Measurements from ENCODE around the gene ARL17B.
"Not testable (repeated sequence)": the region's sequence is repeated elsewhere in the genome, so short reads cannot be mapped to it uniquely, and the experiment has no call there.

Gene ARL17B

DNA sequence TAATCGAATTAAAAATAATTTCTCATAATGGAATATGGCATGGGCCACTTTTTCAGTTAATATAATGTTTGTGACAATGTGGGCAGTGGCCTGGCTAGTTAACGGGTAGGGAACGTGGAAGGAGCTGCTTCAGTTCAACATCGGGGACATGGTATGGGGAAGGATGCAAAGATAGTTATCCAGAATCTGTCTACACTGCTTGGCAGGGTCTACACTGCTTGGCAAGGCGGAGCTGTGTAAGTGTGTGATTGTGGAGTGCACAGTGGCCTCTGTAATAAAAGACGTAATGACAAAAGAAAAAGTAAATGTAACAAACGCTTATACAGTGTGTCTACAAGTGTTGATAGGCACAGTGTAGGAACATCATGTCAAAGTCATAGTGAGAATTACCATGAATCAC, 74.0 kb downstream of the ARL17B start:
- DNase-seq, result not testable (repeated sequence)

DNA sequence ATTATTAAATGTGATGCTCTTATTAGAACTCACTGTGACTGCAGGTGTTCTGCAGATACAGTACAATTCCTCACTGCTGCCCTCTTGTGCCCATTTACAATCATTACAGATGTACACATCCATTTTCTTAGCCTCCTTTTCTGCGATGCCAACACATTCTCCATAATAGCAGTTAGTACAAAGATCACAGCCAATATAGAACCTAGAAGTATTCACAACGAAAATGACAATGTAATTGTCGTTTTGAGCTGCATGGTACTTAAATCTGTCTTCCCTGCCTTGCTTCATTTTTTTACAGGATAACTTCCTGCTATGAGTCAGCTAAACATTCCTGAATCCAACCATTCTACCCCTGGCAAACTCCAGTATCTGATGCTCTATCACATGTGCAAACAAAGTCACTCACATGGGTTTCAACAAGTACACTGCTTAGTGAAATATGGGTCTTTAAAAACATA, 74.8 kb downstream of the ARL17B start:
- peak; percentile 41 for DNase-seq

DNA sequence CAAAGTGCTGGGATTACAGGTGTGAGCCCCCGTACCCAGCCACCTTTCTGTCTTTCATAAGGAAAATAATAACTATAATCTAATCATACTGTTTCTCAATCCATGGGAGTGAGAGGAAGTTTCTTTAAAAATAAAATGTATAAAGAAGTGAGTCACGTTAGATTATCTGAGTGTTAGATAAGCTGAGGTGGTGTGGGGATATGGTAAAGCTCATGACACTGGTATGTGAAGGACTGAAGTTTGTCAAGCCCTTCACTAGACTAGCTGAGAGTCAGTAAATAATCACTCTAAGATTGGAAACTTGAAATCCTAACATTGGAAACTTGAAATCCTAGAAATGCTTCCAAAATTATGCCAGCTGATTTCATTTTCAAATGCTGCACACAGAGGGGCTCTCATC, 76.1 kb downstream of the ARL17B start:
- not testable (repeated sequence) for DNase-seq

DNA sequence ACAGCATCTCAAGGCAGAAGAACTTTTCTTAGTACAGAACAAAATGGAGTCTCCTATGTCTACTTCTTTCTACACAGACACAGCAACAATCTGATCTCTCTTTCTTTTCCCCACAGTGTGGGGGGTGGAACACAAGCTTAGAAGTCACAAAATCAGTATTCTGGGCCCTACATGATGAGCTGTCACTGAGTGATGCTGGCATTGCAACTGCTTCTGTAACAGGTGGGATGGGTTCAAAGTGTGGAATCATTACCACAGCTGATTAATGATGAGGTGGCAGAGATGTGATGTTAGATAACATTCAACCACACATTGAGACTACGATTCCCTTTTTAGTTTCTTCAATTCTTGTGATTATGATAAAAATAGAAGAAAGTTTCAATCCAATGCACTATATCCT, 77.1 kb downstream of the ARL17B start:
- DNase-seq, result peak; percentile 64

DNA sequence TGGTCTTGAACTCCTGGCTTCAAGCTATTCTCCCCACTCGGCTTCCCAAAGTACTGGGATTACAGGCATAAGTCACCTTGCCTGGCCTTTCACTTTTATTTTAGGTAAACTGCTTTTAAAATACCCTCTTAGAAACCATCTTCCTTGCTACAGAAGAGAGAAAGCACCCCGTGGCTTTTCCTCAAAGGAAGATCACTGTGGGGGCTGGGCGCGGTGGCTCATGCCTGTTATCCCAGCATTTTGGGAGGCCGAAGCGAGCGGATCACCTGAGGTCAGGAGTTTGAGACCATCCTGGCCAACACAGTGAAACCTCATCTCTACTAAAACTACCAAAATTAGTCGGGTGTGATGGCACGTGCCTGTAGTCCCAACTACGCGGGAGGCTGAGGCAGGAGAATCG, 78.9 kb downstream of the ARL17B start:
- not testable (repeated sequence) for DNase-seq

DNA sequence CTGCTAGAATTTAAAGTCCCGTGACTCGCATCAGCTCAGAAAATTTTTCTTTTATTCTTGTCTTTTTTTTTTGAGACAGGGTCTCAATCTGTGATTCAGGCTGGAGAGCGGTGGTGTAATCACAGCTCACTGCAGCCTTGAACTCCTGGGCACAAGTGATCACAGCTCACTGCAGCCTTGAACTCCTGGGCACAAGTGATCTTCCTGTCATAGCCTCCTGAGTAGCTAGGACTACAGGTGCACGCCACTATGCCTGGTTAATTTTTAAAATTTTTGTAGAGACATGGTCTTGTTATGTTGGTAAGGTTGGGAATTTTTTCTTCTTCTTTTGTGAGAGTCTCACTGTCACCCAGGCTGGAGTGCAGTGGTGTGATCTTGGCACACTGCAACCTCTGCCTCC, 80.2 kb downstream of the ARL17B start:
- DNase-seq, result not testable (repeated sequence)

DNA sequence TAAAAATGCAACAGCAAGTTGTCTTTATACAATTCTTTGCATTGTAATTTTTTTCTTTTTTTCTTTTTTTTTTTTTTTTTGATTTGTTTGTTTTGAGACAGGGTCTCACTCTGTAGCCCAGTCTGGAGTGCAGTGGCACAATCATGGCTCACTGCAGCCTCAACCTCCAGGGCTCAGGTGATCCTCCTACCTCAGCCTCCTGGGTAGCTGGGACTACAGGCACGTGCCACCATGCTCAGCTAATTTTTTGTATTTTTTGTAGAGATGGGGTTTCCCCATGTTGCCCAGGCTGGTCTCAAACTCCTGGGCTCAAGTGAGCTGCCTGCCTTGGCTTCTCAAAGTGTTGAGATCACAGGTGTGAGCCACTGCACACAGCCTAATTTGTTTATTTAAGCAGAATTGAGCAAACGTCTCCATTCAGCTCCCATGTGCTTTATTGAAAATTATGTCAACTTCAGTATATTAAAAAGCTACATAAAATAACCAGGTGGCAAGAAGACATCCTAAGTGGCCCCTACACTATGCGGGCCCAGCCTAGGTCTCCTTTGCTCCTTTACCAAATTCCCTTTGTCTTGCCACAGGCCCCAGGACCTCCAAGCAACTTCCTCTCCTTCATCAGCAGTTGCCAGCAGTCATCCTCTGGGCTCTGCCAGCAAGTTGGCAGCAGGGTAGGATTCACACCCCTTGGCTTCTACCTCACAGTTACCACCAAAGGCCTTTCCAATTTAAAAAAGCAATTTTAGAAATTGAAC, 84.7 kb downstream of the ARL17B start:
- not testable (repeated sequence) for DNase-seq

DNA sequence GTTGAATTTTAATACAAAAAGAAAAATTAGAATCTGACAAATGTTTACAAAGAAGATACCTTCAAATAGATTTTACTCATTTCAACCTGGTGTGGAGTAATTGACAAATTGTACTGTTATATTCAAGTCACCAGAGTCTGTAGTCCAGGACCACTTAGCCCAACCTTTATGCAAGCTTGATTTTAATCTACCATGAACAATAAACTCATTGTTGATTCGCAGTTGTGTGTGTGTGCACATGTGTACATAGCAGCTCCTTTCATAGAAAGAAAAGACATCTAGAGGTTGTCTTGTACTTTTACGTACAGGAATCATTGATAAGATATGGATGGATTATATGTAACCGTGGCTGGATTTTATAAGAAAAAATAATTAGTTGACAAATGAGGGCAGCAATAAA, 87.3 kb downstream of the ARL17B start:
- no peak for DNase-seq

DNA sequence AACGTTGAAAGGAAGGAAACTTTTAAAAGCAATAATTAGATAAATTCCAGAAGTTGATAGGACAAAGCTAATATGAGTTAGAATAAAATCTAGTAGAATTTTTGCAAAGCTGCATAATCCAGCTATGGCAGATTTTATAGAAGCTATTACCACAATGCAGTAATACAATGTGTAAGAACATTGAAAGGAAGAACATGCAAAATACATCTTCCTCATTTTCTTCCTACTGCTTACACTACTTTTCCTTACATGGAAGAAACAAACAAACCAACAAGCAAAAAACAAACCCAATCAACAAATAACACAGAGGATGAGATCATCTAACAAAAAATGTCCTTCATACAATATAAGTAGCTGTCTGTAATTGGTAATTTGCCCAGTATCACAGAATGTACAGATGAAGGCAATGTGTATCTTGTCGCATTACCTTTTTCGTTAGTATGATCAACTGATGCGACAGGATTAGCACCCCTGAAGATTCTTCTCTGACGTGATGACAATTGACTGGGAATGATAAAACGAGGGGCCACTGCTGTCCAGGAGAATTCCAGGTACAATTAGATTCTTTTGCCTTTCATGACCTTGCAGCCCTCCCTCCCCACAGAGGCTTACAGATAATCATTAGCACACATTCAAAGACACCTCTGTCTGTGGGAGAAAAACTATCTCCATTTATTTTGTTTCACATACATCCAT, 87.9 kb downstream of the ARL17B start:
- no peak for DNase-seq

DNA sequence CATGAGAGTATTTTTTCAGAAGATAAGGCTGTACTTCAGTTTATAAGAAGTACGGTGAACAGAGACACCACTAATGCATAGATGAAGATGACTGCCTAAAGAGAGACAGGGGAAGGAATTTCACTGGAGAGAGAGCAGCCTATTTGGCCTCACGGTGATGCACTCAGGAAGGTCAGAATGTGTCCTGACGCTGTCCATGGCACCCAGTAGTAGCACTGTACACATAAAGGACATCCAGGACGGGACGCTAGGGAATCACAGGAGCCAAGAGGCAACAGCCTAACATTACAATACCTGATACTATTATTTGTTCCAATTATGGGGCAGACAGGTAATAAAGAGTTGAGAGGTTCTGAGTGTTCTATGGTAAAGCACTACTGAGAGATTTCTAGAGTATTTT, 91.5 kb downstream of the ARL17B start:
- DNase-seq, result no peak

DNA sequence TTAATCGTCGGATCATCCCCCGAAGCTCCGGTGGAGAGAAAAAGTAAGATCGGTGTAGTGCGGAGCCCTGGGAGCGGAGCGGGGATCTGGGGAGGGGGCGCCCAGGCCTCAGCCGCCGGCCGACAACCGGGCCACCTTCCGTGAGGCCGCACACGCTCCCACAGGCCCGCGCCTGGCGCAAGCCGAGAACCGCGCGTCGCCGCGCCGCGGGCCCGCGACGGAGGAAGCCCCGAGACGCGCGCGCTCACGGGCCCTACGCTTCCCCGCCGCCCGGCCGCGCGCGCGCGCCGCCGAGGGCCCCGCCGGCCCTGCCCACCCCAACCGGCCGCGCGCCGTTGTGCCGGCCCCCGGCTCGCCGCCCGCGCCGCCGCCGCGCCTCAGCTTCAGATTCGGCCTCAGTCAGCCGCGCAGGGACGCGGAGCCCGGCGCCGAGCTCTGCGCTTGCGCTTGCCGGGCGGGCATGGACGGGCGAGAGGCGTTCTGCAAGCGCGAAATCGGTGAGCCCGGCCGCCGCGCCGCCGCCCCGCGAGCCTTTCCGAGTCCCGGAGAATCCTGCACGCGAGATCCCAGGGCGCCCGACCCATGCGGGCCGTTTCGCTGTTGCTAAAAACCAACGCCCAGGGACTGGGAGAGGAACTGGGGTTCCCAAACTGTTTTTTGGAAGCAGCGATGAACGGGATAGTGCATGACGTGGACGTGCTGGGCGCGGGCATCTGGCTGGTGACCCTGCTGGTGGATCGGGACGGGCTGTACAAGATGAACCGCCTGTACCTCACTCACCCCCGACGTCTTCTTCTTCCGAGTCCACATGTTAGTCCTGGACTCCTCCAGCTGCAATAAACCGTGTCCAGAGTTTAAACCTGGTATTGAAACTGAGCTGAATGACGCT, 94.7 kb downstream of the ARL17B start:
- peak; percentile 85 for DNase-seq

DNA sequence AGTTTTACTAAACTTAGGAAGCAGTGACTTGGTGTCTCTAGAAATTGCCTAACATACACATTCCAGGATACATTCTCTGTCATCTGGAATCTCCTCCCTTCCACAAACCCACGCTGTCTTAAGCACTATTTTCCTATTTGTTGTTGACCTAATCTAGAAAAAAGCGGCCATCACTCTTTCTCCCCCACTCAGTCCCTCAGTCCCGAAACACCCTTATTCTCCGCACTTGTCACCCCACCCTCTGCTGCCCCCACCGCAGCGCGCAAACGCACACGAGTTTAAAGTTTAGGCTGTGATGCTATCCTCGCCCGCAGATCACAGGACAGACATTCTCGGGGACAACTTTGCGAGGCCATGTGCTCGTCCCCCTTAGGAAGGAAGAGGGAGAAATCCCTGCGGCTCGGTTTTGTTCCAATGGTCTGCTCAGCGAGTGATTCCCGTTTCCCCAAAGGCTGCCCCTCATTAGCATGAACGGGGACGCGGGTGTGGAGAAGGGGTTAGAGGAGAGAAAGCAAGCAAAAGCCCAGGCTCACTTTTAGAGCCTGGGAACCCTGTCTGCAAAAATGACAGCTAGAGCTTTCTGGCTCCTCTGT, 95.4 kb downstream of the ARL17B start:
- DNase-seq, result not testable (repeated sequence)

DNA sequence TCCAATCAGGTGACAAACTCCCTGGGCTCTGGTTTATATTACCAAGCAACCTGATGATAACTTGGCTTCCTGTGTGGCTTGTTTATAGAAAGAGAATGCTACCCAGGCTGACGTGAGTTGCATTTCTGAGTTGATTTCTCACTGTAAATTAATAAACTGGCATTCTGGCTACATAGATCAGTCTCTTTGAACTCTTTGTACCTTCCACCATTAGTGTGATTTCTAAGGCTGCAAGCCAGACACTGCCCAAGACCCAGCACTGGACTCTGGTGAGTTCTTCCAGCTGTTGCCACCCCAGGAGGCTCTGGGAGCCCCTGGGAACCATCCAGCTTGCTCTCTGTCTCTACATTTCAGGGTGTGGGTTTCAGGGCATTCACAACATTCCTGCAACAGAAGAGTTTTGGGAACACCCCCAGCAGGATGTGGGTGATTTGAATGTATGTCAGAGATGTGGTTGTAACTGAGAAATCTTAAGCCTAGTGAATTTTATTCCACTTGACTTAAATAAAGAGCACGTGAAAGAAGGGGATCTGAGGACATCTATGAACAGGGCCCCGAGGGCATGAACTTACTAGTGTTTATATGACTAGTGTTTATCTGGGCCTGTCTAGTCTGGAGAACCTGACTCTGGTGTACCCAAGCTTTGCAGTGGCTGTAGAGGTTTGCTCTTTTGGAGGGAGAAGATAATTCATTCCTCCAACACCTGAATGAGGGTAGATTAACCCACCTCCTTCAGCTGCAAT, 96.9 kb downstream of the ARL17B start:
- no peak for DNase-seq

DNA sequence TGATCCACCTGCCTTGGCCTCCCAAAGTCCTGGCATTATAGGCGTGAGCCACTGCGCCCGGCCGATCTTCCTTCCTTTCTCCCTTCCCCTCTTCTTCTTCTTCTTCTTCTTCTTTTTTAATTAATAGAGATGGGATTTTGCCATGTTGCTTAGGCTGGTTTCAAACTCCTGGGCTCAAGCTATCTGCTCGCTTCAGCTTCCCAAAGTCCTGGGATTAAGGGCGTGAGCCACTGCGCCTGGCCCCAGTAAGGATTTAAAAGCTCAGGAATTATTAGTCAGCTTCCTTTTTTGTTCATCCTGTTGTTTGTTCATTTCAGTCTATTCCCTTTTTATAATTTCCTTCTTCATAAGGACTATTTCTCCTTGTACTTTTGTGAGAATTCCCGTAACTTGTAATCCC, 99.3 kb downstream of the ARL17B start:
- no peak for DNase-seq

DNA sequence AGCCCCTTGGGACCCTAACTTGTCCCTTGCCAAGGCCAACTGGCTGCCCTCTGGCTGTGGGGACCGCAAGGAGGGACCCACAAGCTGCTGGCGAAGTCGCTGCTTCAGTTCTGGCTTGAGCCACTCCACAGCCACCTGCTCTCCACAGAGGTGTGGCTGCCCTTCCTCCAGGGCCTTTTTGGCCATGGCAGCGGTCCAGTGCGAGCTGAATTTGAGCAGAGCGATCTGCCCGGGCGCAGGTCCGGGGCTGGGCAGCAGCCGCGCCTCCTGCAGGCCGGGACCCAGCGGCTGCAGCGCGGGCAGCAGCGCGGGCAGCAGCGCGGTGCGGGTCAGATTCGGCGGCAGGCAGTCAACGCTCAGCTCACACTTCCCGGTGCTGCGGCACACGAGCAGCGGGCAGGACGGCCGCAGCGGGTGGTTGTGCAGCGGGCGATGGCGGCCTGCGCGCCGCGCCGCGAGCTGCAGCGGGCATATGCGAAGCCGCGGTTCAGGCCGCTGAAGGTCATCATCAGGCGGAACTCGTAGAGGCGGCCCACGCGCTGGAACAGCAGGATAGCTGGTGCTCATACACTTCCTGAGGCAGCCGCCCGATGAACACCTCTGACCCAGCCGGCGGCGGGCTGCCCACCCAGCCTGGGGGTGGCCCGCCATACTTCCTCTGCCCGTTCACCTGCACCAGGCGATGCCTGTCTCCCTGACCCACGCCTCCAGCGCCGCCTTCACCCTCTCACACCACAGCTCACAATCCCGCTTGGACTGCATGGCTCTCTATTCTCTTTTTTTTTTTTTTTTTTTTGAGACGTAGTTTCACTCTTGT, 101.5 kb downstream of the ARL17B start:
- DNase-seq, result not testable (repeated sequence)

DNA sequence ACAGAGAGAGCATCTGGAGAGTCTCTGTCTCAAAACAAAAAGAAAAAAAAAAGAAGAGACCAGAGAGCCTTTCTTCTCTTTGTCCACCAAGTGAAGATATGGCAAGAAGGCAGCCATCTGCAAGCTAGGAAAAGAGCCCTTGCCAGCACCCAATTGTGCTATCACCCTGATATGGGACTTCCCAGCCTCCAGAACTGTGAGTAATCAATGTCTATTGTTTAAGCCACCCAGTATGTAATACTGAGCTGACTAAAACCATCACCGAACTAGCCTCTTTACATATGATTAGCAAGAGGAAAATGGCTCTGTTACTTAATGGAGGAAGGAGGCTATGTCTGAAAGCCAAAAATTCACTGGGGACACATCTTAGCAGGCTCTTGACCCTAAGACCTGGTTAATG, 105.2 kb downstream of the ARL17B start:
- not testable (repeated sequence) for DNase-seq

DNA sequence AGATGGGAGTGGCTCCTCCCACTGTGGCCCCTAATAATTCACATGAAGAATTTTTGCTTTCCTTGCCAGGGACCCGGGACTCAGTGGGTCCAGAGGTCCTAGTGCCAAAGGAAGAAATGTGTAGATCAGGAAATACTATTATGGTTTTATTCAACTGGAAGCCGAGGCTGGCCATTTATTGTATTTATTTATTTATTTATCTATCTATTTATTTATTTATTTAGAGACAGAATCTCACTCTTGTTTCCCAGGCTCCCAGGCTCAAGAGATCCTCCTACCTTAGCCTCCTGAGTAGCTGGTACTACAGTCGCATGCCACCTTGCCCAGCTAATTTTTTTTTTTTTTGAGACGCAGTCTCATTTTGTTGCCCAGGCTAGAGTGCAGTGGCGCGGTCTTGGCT, 107.4 kb downstream of the ARL17B start:
- not testable (repeated sequence) for DNase-seq

DNA sequence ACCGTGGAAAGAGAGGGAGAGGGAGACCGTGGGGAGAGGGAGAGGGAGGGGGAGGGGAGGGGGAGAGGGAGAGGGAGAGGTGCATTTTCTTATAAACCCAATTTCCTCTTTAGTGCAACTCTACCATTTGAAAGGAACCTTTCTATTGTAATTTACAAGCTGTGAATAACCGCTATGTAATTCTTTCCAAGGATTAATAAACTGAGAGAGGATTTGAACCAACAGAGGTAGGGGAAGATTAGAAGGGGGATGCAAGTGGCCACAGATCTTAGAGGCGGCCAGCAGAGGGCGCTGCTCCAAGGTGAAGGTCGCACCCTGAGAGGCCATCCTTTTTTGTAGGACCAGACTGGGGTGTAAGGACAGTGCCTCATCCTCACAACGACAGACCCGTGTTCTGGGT, 107.8 kb downstream of the ARL17B start:
- peak; percentile 72 for DNase-seq

DNA sequence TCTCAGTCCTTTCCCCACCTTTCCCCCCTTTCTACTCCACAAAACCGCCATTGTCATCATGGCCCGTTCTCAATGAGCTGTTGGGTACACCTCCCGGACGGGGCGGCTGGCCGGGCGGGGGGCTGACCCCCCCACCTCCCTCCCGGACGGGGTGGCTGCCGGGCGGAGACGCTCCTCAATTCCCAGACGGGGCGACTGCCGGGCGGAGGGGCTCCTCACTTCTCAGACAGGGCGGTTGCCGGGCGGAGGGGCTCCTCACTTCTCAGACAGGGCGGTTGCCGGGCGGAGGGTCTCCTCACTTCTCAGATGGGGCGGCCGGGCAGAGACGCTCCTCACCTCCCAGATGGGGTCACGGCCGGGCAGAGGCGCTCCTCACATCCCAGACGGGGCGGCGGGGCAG, 108.8 kb downstream of the ARL17B start:
- not testable (repeated sequence) for DNase-seq

DNA sequence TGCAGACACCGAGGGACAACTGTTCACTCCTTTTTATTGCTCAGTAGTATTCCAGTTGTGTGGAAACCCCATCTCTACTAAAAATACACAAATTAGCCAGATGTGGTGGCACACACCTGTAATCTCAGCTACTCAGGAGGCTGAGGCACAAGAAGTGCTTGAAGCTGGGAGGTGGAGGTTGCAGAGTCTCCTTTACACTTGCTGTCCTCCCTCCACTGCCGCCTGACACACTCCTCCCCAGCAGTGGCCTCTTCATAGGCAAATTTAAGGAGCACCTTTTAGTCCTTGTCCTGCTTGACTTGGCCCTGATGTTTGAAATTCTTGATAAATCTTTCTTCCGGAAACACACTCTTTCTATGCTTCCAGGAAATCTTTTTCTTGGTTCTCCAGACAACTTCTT, 112.4 kb downstream of the ARL17B start:
- DNase-seq, result not testable (repeated sequence)
